ENCODE data around the gene LRRC4C.
"Not testable (repeated sequence)": the region's sequence is repeated elsewhere in the genome, so short reads cannot be mapped to it uniquely, and the experiment has no call there.

LRRC4C gene

GRCh38 chr11:40619654-40620053 lies 839.8 kb downstream of the LRRC4C start:
- DNase-seq, result no peak

- no peak for DNase-seq
These were observed 852.7 kb downstream of the LRRC4C start for GRCh38 chr11:40606800-40607199.

GRCh38 chr11:40602866-40603552 lies 856.4 kb downstream of the LRRC4C start:
- peak; percentile 62 for DNase-seq

DNA sequence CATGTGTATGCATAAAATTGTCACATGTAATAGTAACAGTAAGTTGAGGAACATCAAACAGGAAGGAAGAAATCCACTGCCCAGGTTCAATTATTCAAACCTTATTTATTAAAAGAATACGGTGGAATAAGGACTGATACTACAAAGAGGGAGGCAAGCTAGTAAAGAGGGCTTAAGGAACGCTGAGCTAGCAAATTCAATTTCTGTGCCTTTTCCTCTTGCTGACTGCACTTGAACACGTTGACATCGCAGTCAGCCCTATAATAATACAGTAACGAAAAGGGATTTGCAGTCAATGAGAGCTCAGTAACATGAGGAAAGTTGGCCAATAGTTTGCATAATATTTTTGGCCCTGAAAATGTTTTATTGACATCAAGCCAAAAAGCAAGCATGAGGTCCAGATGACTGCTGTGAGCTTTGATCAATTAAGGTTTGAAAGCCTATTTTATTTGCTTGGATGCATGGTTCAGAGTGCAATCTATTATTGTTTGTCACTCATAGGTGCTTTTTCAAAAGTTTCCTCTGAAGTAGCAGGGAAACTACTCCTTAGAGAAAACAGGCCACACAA lies 861.8 kb downstream of the LRRC4C start:
- peak; percentile 91 for DNase-seq

DNA sequence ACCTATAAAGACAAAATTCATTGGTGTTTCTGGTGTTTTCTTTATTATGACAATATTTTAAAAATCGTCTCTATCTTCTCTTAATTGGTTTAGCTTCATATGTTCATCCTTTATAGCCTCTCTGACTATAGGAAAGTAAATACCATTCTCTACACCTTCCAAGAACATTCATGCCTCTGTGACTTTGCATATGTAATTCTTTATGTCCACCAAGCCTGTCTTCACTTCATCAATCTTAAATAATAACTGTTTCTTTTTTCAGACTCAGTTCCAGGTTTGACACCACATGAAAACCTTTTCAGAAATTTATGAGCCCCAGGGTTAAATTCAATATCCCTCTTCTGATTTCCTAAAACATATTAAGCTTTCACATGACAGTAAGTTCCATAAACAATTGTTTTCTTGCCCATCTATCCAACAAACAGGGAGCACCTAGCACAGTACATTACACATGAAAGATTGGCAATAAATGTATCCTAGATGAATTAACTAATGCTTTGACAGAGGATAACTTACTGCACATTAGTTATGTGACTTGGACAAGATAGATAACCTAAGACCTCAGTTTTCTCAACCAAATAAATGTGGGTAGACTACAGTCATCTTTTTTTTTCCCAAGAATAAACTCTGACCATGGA lies 886.1 kb downstream of the LRRC4C start:
- DNase-seq, result no peak

- DNase-seq, result peak; percentile 17
These were observed 889.4 kb downstream of the LRRC4C start for GRCh38 chr11:40569947-40570531.

- peak; percentile 72 for DNase-seq
These were observed 892.1 kb downstream of the LRRC4C start for GRCh38 chr11:40567392-40567791.

- no peak for DNase-seq
These were observed 915.3 kb downstream of the LRRC4C start for GRCh38 chr11:40544162-40544561.

GRCh38 chr11:40542821-40543220 lies 916.6 kb downstream of the LRRC4C start:
- no peak for DNase-seq

- no peak for DNase-seq
These were observed 921.7 kb downstream of the LRRC4C start for GRCh38 chr11:40537734-40538133.

DNA sequence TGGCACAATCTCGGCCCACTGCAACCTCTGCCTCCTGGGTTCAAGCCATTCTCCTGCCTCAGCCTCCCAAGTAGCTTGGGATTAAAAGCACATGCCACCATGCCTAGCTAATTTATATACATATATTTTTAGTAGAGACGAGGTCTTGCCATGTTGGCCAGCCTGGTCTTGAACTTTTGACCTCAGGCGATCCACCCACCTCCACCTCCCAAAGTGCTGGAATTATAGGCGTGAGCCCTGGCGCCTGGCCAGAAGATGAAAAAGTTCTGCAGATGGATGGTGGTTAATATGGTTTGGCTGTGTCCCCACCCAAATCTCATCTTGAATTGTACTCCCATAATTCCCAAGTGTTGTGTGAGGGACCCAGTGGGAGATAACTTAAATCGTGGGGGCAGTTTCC lies 937.4 kb downstream of the LRRC4C start:
- not testable (repeated sequence) for DNase-seq

DNA sequence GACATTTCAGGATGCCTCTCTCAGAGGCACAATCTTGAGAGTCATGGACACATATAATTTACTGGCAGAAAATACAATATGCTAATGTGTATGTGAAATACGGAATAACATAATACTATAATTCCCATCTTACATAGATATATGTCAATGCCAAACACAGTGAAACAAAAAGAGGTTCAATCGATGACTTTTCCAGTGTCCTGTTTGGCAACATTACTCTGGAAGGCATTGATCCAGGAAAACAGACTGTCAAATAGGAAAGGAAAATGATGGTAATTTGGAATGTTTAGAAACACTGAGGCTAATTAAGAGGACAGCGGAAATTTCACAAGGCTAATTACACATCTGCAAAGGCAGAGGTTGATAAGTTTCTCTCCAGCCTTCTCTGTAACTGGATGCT lies 942.3 kb downstream of the LRRC4C start:
- DNase-seq, result no peak

DNA sequence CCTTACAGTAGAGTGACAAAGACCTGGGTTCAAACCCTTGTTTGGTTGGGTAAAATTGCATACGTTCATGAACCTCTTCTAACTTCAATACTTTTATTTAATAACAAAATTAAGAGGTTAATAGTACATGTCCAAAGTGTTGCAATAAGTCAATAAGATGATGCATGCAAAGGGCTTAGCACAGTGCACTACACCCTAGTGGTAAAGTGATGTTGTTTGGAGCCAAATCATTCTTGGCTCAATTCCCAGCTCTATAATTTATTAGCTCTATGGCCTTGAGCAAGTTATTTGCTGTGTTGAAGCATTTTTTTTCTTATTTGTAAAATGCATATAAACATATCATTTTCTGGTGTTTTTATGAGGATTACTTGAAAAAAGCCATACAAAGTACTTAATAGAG lies 945.3 kb downstream of the LRRC4C start:
- peak; percentile 72 for DNase-seq

GRCh38 chr11:40513281-40513680 lies 946.2 kb downstream of the LRRC4C start:
- DNase-seq, result peak; percentile 47

- DNase-seq, result no peak
These were observed 951.1 kb downstream of the LRRC4C start for GRCh38 chr11:40508303-40508702.

- DNase-seq, result no peak
These were observed 953.2 kb downstream of the LRRC4C start for GRCh38 chr11:40506226-40506625.

DNA sequence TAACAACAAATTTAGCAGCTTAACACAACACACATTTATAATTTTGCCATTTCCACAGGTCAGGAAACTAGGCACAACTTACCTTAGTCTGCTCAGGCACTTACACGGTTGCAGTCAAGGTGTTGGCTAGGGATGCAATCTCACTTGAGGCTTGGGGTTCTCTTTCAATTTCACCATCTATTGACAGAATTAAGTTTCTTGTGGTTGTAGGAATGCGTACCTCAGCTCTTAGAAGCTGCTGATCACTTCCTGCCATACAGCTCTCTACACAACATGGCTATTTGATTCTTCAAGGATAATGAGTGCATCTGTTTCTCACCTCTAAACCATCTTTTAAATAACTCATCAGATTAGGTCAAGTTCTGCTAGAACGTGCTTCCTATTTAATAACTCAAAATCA lies 968.1 kb downstream of the LRRC4C start:
- DNase-seq, result no peak

DNA sequence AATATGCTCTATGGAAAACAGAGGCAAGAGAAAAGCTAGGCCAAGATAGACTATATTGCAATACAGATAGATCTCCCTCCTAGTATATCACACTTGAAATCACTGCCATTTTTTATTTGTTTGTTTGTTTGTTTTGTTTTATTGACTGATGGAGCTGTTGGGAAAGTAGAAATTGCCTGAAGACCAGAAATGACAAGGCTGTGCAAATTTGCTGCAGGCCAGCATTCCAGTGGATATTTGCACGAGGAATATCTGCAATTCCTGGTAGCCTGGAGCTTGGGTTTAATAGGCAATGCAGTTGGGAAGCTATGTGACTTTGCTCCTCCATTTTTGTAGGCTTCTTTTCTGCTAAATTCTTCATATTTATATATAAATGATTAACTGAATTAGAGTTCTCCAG lies 991.7 kb downstream of the LRRC4C start:
- no peak for DNase-seq

DNA sequence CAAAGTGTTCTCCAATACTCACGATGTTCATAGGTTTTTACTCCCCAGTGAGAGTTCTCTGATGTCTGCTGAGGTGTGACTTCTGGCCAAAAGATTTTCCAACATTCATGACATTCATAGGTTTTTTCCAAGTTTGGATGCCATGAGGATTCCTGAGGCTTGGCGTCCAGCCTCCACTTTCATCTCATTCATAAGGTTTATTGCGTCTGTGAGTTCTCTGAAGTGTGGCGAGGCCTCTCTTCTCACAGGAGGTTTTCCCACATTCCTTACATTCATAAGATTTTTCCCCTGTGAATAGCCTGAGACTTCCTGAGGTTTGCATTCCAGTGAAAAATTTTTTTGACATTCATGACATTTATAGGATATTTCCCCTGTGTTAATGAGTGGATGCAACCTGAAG lies 1014.1 kb downstream of the LRRC4C start:
- no peak for DNase-seq

DNA sequence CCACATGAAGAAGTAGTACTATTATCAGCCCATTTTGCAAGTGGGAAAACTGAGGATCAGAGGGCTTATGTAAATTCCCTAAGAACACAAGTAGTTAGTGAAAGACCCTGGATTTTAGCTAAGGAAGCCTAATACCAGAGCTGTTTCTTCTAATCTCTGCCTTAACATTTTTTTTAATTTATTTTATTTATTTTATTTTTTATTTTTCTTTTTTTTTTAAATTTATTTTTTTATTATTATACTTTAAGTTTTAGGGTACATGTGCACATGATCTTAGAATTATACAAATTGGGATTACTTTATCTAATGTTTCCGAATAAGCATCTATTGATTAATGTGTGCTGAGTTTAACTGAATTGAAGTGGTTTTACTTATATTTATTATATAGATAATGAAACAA lies 1015.3 kb downstream of the LRRC4C start:
- DNase-seq, result no peak

- DNase-seq, result no peak
These were observed 1024.1 kb downstream of the LRRC4C start for GRCh38 chr11:40435344-40435743.

- peak; percentile 48 for DNase-seq
These were observed 1024.5 kb downstream of the LRRC4C start for GRCh38 chr11:40434926-40435325.

DNA sequence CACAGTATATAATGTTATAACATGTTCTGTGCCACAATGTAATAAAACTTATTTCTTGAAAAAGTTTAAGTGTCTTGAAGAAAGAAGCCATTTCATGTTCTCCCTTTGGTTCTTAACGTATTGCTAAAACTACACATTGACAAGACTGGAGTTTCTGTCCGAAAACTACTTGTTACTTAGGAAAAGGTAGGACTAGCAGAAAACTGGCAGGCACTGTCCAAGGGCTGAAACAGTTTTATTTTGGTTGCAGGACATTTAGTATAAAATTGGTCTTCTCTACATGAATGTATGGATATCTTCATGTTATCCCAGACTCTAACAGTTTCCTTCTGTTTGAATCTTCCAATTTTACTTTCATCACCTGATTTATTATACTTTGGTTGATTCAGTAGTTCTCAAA lies 1027.1 kb downstream of the LRRC4C start:
- DNase-seq, result no peak

DNA sequence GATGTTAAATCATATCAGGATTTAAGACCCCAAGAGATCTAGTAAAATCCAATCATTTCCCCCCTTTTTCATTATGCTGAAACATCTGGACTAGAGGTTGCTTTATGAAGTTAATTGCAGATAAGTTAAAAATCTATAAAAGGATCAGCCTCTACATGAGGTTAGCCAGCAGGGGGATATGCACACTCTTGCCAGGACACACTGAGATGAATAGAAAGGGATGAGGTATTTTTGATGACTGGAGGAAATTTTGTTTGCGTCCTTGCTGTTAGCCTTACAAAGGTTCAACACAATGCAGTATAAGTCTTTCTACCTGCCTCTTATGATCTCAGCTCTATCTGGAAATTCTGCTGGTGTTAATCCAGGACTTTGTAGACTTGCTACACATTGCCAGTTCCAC lies 1034.3 kb downstream of the LRRC4C start:
- peak; percentile 22 for DNase-seq

All from NCI-H69 (cell line).